HEK293 (cell line): ENCODE results near the gene PIF1.
A peak's percentile ranks its signal among the peaks of the same experiment; 100 is the strongest.
"Not testable (repeated sequence)": the region's sequence is repeated elsewhere in the genome, so short reads cannot be mapped to it uniquely, and the experiment has no call there.

ENCODE experiments used
- CTCF ChIA-PET: fragments of 350-600 bp; formaldehyde crosslinking; extraction: SDS; loops from one replicate; lab custom pipeline; 2021; ENCODE audit warnings: antibody characterized with exemption; lab: Yijun Ruan, JAX
- POLR2A ChIA-PET: fragments of 300-600 bp; formaldehyde crosslinking; extraction: SDS; loops from one replicate; lab custom pipeline; 2020; ENCODE audit warnings: antibody characterized with exemption, inconsistent platforms; lab: Yijun Ruan, JAX
- H3K27ac ChIP-seq: fragments of 200-500 bp; sonication (Bioruptor generic); 2 replicates; pipeline ENCODE4 v1.5.1; 2014; ENCODE audit warnings: low read depth, low read length, control low read depth, inconsistent platforms; ENCODE audit errors: extremely low read depth
- H3K36me3 ChIP-seq, 2 experiments: fragments of 200-500 bp in 1 of 2; sonication (Bioruptor generic) in 1 of 2; 1 replicate in 1 of 2; 2 replicates in 1 of 2; pipeline ENCODE4 v1.5.1; 2014 to 2017; ENCODE audit warnings: inconsistent platforms in 2 of 2, low read length in 2 of 2; ENCODE audit not compliant: control insufficient read depth in 2 of 2, insufficient read depth in 1 of 2
- H3K4me1 ChIP-seq: fragments of 200-500 bp; sonication (Bioruptor generic); 2 replicates; pipeline ENCODE4 v1.5.1; 2014; ENCODE audit warnings: mild to moderate bottlenecking, low read length, inconsistent platforms; ENCODE audit not compliant: control insufficient read depth, insufficient read depth
- H3K4me3 ChIP-seq: 2 replicates; pipeline ENCODE4 v1.5.1; 2011; ENCODE audit warnings: low read depth, mild to moderate bottlenecking, control low read depth, low read length, moderate library complexity
- H3K9me3 ChIP-seq: fragments of 200-500 bp; sonication (Bioruptor generic); 2 replicates; pipeline ENCODE4 v1.5.1; 2014; ENCODE audit warnings: low read depth, low read length, inconsistent platforms; ENCODE audit not compliant: control insufficient read depth, insufficient read depth
- BCL11A ChIP-seq: fragments of 450-650 bp; formaldehyde crosslinking; IDR thresholded peaks from 2 replicates; pipeline ENCODE4 v1.5.1; 2016; ENCODE audit warnings: low read depth, missing biosample characterization, missing genetic modification characterization
- GLIS1 ChIP-seq: fragments of 450-650 bp; formaldehyde crosslinking; IDR thresholded peaks from 2 replicates; pipeline ENCODE4 v1.5.1; 2016; ENCODE audit warnings: missing biosample characterization, missing genetic modification characterization
- PATZ1 ChIP-seq: fragments of 450-650 bp; formaldehyde crosslinking; IDR thresholded peaks from 2 replicates; pipeline ENCODE4 v1.5.1; 2016; ENCODE audit warnings: missing biosample characterization, missing genetic modification characterization
- SCRT2 ChIP-seq: fragments of 450-650 bp; formaldehyde crosslinking; IDR thresholded peaks from 2 replicates; pipeline ENCODE4 v1.5.1; 2016; ENCODE audit warnings: missing biosample characterization, missing genetic modification characterization
- YY1 ChIP-seq: fragments of 450-650 bp; formaldehyde crosslinking; IDR thresholded peaks from 2 replicates; pipeline ENCODE4 v1.5.1; 2018; ENCODE audit warnings: missing biosample characterization, missing genetic modification characterization
- ZFHX2 ChIP-seq: fragments of 450-650 bp; formaldehyde crosslinking; conservative IDR thresholded peaks from 2 replicates; pipeline ENCODE4 v1.5.1; 2016; ENCODE audit warnings: missing biosample characterization, missing genetic modification characterization
- ZNF121 ChIP-seq: fragments of 450-650 bp; formaldehyde crosslinking; IDR thresholded peaks from 2 replicates; pipeline ENCODE4 v1.5.1; 2016; ENCODE audit warnings: missing biosample characterization, missing genetic modification characterization
- ZNF155 ChIP-seq: fragments of 450-650 bp; formaldehyde crosslinking; IDR thresholded peaks from 2 replicates; pipeline ENCODE4 v1.5.1; 2016; ENCODE audit warnings: missing biosample characterization, missing genetic modification characterization
- ZNF16 ChIP-seq: fragments of 450-650 bp; formaldehyde crosslinking; IDR thresholded peaks from 2 replicates; pipeline ENCODE4 v1.5.1; 2016; ENCODE audit warnings: low read depth, missing biosample characterization, missing genetic modification characterization
- ZNF341 ChIP-seq: fragments of 450-650 bp; formaldehyde crosslinking; IDR thresholded peaks from 2 replicates; pipeline ENCODE4; 2016; ENCODE audit warnings: low read depth, missing biosample characterization, missing genetic modification characterization
- ZNF423 ChIP-seq: fragments of 450-650 bp; formaldehyde crosslinking; IDR thresholded peaks from 2 replicates; pipeline ENCODE4 v1.5.1; 2016; ENCODE audit warnings: missing biosample characterization, missing genetic modification characterization
- TF ChIP-seq, protein P1 (sequence below): fragments of 450-650 bp; formaldehyde crosslinking; IDR thresholded peaks from 2 replicates; pipeline ENCODE4 v1.5.1; 2017; ENCODE audit warnings: missing biosample characterization, missing genetic modification characterization
- TF ChIP-seq, protein P2 (sequence below): fragments of 450-650 bp; formaldehyde crosslinking; IDR thresholded peaks from 2 replicates; pipeline ENCODE4 v1.5.0; 2017; ENCODE audit warnings: missing biosample characterization, missing genetic modification characterization, borderline replicate concordance
- TF ChIP-seq, protein P3 (sequence below): fragments of 450-650 bp; formaldehyde crosslinking; IDR thresholded peaks from 2 replicates; pipeline ENCODE4 v1.5.1; 2017; ENCODE audit warnings: missing biosample characterization, missing genetic modification characterization

Gene PIF1

DNA sequence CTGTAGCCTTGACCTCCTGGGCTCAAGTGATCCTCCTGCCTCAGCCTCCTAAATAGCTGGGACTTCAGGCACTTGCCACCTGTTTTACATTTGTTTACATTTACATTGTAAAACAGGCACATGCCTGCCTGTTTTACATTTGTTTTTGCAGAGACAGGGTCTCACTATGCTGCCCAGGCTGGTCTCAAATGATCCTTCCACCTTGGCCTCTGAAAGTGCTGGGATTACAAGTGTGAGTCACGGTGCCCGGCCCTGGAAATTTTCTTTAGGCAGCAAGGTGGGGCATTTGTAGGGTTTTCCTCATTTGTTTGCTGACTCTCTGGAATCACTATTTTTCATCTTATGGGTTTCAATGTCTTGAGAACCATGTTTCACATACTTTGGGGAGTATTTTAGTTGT is 25.0 kb downstream of the PIF1 start:
- no peaks in the 10 kb centered on the region for H3K4me1 ChIP-seq
- no peak overlapping the region for H3K4me3 ChIP-seq
- ChIA-PET CTCF (interaction anchor here (0.6 to 1.9 kb wide), 2 partner anchors 9 to 22 kb away, joined by 3 to 6 read pairs; no protein-coding TSS in a partner anchor), POLR2A (no interaction called here)
- no peaks in the 10 kb centered on the region for H3K9me3 ChIP-seq
- 0 out of 2 replicates have a peak, but pooled peaks have one; percentile 25 for TF ChIP-seq ZNF121 (tag by site-specific recombination)
- TF ChIP-seq YY1 (tag by site-specific recombination): no peak
- H3K27ac ChIP-seq: no peak overlapping the region
- H3K36me3 ChIP-seq: no peaks in the 10 kb centered on the region

GRCh38 chr15:64798905-64799304 is 26.5 kb downstream of the PIF1 start:
- CTCF ChIA-PET, H3K9me3 ChIP-seq, H3K4me1 ChIP-seq, H3K27ac ChIP-seq, H3K4me3 ChIP-seq, POLR2A ChIA-PET, H3K36me3 ChIP-seq: not testable (repeated sequence)

GRCh38 chr15:64795921-64796320 is 29.5 kb downstream of the PIF1 start:
- H3K4me3 ChIP-seq, H3K9me3 ChIP-seq, H3K36me3 ChIP-seq, H3K4me1 ChIP-seq, H3K27ac ChIP-seq: not testable (repeated sequence)
- POLR2A ChIA-PET: interaction anchor here (0.6 kb wide), 1 partner anchor 229 kb away, joined by 3 read pairs; no protein-coding TSS in a partner anchor
- CTCF ChIA-PET: interaction anchor here (0.7 kb wide), 1 partner anchor 111 kb away, joined by 4 read pairs; no protein-coding TSS in a partner anchor

DNA sequence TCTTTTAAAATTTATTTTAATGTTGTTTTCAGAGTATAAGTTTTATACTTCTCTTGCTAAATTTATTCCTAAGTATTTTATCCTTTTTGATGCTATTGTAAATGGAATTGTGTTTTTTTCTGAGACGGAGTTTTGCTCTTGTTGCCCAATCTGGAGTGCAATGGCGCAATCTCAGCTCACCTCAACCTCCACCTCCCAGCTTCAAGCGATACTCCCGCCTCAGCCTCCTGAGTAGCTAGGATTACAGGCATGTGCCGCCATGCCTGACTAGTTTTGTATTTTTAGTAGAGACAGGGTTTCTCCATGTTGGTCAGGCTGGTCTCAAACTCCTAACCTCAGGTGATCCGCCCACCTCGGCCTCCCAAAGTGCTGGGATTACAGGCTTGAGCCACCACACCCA is 30.1 kb downstream of the PIF1 start:
- H3K4me3 ChIP-seq, H3K27ac ChIP-seq, H3K9me3 ChIP-seq, H3K36me3 ChIP-seq, POLR2A ChIA-PET, H3K4me1 ChIP-seq: not testable (repeated sequence)
- CTCF ChIA-PET: interaction anchor here (0.7 kb wide), 1 partner anchor 111 kb away, joined by 4 read pairs; no protein-coding TSS in a partner anchor

GRCh38 chr15:64792282-64792681 is 33.2 kb downstream of the PIF1 start:
- H3K27ac ChIP-seq: no peak overlapping the region
- H3K9me3 ChIP-seq: no peaks in the 10 kb centered on the region
- no peaks in the 10 kb centered on the region for H3K36me3 ChIP-seq
- no peak for TF ChIP-seq ZFHX2
- TF ChIP-seq SCRT2: peak; percentile 42; the same call in 1 of the 2 replicates
- no peak for TF ChIP-seq GLIS1 (tag by site-specific recombination)
- TF ChIP-seq ZNF155 (tag by site-specific recombination): no peak
- H3K4me1 ChIP-seq: no peaks in the 10 kb centered on the region
- no peak overlapping the region for H3K4me3 ChIP-seq
- CTCF ChIA-PET: interaction anchor here (0.6 to 1.9 kb wide), 3 partner anchors 12 to 216 kb away, joined by 3 to 5 read pairs (median 4); no protein-coding TSS in a partner anchor
- POLR2A ChIA-PET: no interaction called here

- no peaks in the 10 kb centered on the region for H3K9me3 ChIP-seq
- POLR2A ChIA-PET: no interaction called here
- H3K4me1 ChIP-seq: no peaks in the 10 kb centered on the region
- H3K36me3 ChIP-seq: no peaks in the 10 kb centered on the region
- no peak overlapping the region for H3K27ac ChIP-seq
- no peak overlapping the region for H3K4me3 ChIP-seq
- CTCF ChIA-PET: interaction anchor here (1.1 kb wide), 1 partner anchor 19 kb away, joined by 3 read pairs; no protein-coding TSS in a partner anchor
- TF ChIP-seq, protein P1, sequence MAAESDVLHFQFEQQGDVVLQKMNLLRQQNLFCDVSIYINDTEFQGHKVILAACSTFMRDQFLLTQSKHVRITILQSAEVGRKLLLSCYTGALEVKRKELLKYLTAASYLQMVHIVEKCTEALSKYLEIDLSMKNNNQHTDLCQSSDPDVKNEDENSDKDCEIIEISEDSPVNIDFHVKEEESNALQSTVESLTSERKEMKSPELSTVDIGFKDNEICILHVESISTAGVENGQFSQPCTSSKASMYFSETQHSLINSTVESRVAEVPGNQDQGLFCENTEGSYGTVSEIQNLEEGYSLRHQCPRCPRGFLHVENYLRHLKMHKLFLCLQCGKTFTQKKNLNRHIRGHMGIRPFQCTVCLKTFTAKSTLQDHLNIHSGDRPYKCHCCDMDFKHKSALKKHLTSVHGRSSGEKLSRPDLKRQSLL: no peak
- TF ChIP-seq PATZ1 (tag by site-specific recombination): no peak
- no peak for TF ChIP-seq ZNF423 (tag by site-specific recombination)
- TF ChIP-seq ZNF341 (tag by site-specific recombination): no peak
- TF ChIP-seq ZNF16 (tag by site-specific recombination): no peak
- TF ChIP-seq, protein P2, sequence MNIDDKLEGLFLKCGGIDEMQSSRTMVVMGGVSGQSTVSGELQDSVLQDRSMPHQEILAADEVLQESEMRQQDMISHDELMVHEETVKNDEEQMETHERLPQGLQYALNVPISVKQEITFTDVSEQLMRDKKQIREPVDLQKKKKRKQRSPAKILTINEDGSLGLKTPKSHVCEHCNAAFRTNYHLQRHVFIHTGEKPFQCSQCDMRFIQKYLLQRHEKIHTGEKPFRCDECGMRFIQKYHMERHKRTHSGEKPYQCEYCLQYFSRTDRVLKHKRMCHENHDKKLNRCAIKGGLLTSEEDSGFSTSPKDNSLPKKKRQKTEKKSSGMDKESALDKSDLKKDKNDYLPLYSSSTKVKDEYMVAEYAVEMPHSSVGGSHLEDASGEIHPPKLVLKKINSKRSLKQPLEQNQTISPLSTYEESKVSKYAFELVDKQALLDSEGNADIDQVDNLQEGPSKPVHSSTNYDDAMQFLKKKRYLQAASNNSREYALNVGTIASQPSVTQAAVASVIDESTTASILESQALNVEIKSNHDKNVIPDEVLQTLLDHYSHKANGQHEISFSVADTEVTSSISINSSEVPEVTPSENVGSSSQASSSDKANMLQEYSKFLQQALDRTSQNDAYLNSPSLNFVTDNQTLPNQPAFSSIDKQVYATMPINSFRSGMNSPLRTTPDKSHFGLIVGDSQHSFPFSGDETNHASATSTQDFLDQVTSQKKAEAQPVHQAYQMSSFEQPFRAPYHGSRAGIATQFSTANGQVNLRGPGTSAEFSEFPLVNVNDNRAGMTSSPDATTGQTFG (tag by site-specific recombination): no peak
- TF ChIP-seq BCL11A (tag by site-specific recombination): no peak
- TF ChIP-seq, protein P3, sequence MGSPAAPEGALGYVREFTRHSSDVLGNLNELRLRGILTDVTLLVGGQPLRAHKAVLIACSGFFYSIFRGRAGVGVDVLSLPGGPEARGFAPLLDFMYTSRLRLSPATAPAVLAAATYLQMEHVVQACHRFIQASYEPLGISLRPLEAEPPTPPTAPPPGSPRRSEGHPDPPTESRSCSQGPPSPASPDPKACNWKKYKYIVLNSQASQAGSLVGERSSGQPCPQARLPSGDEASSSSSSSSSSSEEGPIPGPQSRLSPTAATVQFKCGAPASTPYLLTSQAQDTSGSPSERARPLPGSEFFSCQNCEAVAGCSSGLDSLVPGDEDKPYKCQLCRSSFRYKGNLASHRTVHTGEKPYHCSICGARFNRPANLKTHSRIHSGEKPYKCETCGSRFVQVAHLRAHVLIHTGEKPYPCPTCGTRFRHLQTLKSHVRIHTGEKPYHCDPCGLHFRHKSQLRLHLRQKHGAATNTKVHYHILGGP: no peak
These were observed 34.0 kb downstream of the PIF1 start for GRCh38 chr15:64791401-64791800.
